Esophagus (tissue), 2 donors: ENCODE measurements around the gene PACRG. TPM values are rescaled to one million over a fixed set of nuclear protein-coding genes. Genes with fewer than 3 reads are reported as not detected.

Experiments
- H3K27ac ChIP-seq, 2 donors: one replicate each; pipeline ENCODE4 v1.5.1; 2013; ENCODE audit warnings: low read depth in 2 of 2, mild to moderate bottlenecking in 2 of 2, inconsistent platforms in 1 of 2, low read length in 1 of 2, moderate library complexity in 1 of 2
- H3K27me3 ChIP-seq, 2 donors: one replicate each; pipeline ENCODE4 v1.6.1; 2013; ENCODE audit warnings: low read length in 2 of 2, control low read depth in 1 of 2, mild to moderate bottlenecking in 1 of 2; ENCODE audit not compliant: insufficient read depth in 2 of 2, control insufficient read depth in 1 of 2
- H3K36me3 ChIP-seq, 2 donors: one replicate each; pipeline ENCODE4 v1.6.1; 2013; ENCODE audit warnings: low read length in 1 of 2; ENCODE audit not compliant: control insufficient read depth in 2 of 2, insufficient read depth in 2 of 2
- H3K4me1 ChIP-seq, 2 donors: one replicate each; pipeline ENCODE4 v1.6.1; 2013; ENCODE audit warnings: low read length in 1 of 2; ENCODE audit not compliant: control insufficient read depth in 2 of 2, insufficient read depth in 2 of 2
- H3K4me3 ChIP-seq, 2 donors: one replicate each; pipeline ENCODE4 v1.5.1; 2013; ENCODE audit warnings: low read length in 2 of 2, mild to moderate bottlenecking in 2 of 2, low read depth in 1 of 2, moderate library complexity in 1 of 2
- H3K9me3 ChIP-seq, 2 donors: one replicate each; pipeline ENCODE4 v1.6.1; 2013; ENCODE audit warnings: mild to moderate bottlenecking in 2 of 2, low read depth in 1 of 2, low read length in 1 of 2, moderate library complexity in 1 of 2; ENCODE audit not compliant: control insufficient read depth in 2 of 2, insufficient read depth in 1 of 2
- WGBS, 2 donors: extraction: QIAGEN DNeasy Blood & Tissue Kit; methylation state at CpG; one replicate each; pipeline ENCODE4 v1.1.7; 2013; 5-methylcytosine and 5-hydroxymethylcytosine counted together
- polyA plus RNA-seq, 2 donors: library from polyadenylated mRNA; stranded (reverse); fragments of 200-250 nt; gene quantifications; one replicate each; pipeline ENCODE4 v1.2.3, GENCODE V29; 2013
- donor health status: healthy with polysubstance abuse.
- donor health status: Bipolar disorder and iron deficiency.

Gene PACRG
- polyA plus RNA-seq, 2 donors = 0.39 to 0.44 TPM

- Histone ChIP-seq H3K27me3 (no peaks in the 10 kb centered on the region), H3K4me1 (no peaks in the 10 kb centered on the region), H3K4me3 (no peak overlapping the region), H3K27ac (no peak overlapping the region), H3K9me3 (no peaks in the 10 kb centered on the region), H3K36me3 (no peaks in the 10 kb centered on the region)
- WGBS, 2 donors = 86 to 89% methylated on average over 6 of the region's 6 CpGs
Observed at GRCh38 chr6:163063561-163063960, 335.8 kb downstream of the PACRG start.

DNA sequence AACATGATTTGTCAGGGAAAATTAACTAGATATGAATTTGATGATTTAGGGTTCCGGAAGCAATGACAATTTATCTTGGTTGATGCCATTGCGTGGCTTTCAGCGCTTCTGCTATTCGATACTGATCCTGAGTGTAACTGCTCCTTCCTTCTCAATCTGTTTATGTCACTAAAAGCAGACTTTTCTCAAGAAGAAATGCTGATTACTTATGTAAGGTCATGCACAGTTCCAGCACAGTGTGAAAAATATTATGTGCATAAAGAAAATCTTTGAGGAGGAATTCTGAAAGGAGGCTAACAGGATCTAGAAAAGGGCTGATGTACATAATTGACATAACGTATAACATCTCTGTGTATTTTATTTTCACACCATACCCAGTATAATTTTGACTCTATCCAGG is 336.6 kb downstream of the PACRG start:
- H3K36me3 ChIP-seq = no peaks in the 10 kb centered on the region
- H3K4me1 ChIP-seq = no peaks in the 10 kb centered on the region
- no peaks in the 10 kb centered on the region for H3K27me3 ChIP-seq
- H3K9me3 ChIP-seq = no peaks in the 10 kb centered on the region
- no peak overlapping the region for H3K4me3 ChIP-seq
- no peak overlapping the region for H3K27ac ChIP-seq
- 84 to 93% methylated on average over 5 of the region's 5 CpGs for WGBS, 2 donors

GRCh38 chr6:163066200-163066599 is 338.4 kb downstream of the PACRG start:
- no peak overlapping the region for H3K27ac ChIP-seq
- no peaks in the 10 kb centered on the region for H3K9me3 ChIP-seq
- no peak overlapping the region for H3K4me3 ChIP-seq
- no peaks in the 10 kb centered on the region for H3K4me1 ChIP-seq
- WGBS, 2 donors = 89 to 90% methylated on average over 3 of the region's 3 CpGs
- no peaks in the 10 kb centered on the region for H3K27me3 ChIP-seq
- H3K36me3 ChIP-seq = no peaks in the 10 kb centered on the region

DNA sequence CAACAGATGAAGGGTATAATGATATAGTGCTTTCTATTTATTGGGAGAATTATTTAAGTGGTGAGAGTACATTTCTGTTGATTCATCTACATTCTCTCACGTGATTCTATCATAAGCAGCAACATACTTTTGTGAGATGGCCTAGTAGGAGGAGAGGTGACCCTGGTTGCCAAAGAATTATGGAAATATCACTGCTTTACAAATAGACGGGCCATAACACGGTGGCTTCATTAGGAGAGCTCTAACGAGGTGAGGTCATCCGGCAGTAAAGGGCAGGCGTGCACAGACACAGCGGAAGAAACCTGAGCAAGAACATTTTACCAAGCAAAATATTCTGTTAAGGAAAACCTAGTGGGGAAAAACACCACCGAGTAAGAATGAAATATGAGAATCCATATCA is 349.4 kb downstream of the PACRG start:
- WGBS, 2 donors = 81 to 82% methylated on average over 8 of the region's 8 CpGs
- H3K9me3 ChIP-seq = no peaks in the 10 kb centered on the region
- no peaks in the 10 kb centered on the region for H3K4me1 ChIP-seq
- no peaks in the 10 kb centered on the region for H3K27me3 ChIP-seq
- H3K4me3 ChIP-seq = no peak overlapping the region
- H3K36me3 ChIP-seq = no peaks in the 10 kb centered on the region
- H3K27ac ChIP-seq = no peak overlapping the region

DNA sequence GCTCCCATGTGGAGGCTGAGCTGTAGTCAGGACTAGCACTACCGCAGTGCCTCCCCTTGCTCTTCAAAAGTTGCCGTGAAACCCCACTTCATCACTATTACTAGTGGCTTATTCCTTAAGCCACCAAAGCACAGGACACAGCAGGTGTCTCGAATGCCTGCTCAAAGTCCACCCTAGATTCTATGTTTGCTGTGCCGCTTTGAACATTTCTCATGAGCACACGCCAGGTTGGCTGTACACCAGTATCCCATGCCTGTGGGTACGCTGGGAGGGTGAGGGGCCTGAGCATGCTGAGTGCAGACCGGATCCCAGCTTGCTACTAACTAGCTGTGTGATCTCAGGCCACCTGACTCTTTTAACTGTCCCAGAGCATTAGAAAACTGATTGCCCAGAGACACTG is 350.9 kb downstream of the PACRG start:
- Histone ChIP-seq H3K27ac (no peak overlapping the region), H3K4me1 (no peaks in the 10 kb centered on the region), H3K27me3 (no peaks in the 10 kb centered on the region), H3K9me3 (no peaks in the 10 kb centered on the region), H3K36me3 (no peaks in the 10 kb centered on the region), H3K4me3 (no peak overlapping the region)
- whole genome bisulfite sequencing, 2 donors = 92 to 93% methylated on average over 7 of the region's 7 CpGs

GRCh38 chr6:163080228-163080627 is 352.5 kb downstream of the PACRG start:
- 58 to 76% methylated on average over 5 of the region's 5 CpGs for WGBS, 2 donors
- Histone ChIP-seq H3K9me3 (no peaks in the 10 kb centered on the region), H3K4me1 (no peaks in the 10 kb centered on the region)

DNA sequence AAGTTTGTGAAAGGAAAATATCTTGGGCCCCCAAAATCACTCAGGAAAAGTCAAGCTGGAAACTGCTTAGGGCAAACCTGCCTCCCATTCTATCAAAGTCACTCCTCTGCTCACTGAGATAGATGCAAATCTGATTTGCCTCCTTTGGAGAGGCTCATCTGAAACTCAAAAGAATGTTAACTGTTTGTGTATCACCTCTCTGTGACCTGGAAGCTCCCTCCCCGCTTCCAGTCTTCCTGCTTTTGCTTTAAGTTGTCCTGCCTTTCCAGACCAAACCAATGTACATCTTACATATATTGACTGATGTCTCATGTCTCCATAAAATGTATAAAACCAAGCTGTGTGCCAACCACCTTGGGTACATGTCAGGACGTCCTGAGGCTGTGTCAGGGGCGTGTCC is 355.4 kb downstream of the PACRG start:
- Histone ChIP-seq H3K27ac (no peak overlapping the region), H3K27me3 (no peaks in the 10 kb centered on the region), H3K4me1 (no peaks in the 10 kb centered on the region), H3K36me3 (no peaks in the 10 kb centered on the region), H3K4me3 (no peak overlapping the region), H3K9me3 (no peaks in the 10 kb centered on the region)
- 43 to 44% methylated on average over 3 of the region's 3 CpGs for WGBS, 2 donors

More at GRCh38 chr6:163080228-163080627, 352.5 kb downstream of the PACRG start:
- Histone ChIP-seq H3K36me3 (no peaks in the 10 kb centered on the region), H3K27ac (no peak overlapping the region), H3K4me3 (no peak overlapping the region), H3K27me3 (no peaks in the 10 kb centered on the region)

DNA sequence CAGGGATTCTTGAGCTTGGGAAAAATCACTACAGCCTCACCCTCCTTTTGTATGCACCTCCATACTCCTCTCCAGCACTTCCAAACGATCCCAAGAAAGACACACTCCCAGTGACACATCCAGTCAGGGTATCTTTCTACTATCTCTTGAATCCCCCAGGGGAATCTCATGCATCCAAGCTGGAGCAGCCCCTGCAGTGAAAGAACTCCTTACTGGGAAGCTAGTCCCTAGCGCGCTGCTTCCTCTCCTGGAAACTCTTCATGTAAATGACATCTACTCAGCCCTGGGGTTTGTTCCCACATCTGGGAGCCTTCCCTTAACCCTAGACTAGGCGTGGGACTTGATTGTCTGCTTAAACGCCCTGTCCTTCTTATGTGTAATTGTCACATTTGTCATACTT is 357.7 kb downstream of the PACRG start:
- H3K36me3 ChIP-seq = no peaks in the 10 kb centered on the region
- H3K27me3 ChIP-seq = no peaks in the 10 kb centered on the region
- no peaks in the 10 kb centered on the region for H3K9me3 ChIP-seq
- no peak overlapping the region for H3K4me3 ChIP-seq
- no peaks in the 10 kb centered on the region for H3K4me1 ChIP-seq
- H3K27ac ChIP-seq = no peak overlapping the region
- 70 to 73% methylated on average over 5 of the region's 5 CpGs for WGBS, 2 donors

GRCh38 chr6:163085861-163086623 is 358.3 kb downstream of the PACRG start:
- H3K4me3 ChIP-seq = no peak overlapping the region
- WGBS, 2 donors = 72 to 79% methylated on average over 8 of the region's 8 CpGs
- H3K4me1 ChIP-seq = no peaks in the 10 kb centered on the region
- H3K36me3 ChIP-seq = no peaks in the 10 kb centered on the region
- H3K27ac ChIP-seq = no peak overlapping the region
- H3K27me3 ChIP-seq = no peaks in the 10 kb centered on the region
- no peaks in the 10 kb centered on the region for H3K9me3 ChIP-seq

- no peaks in the 10 kb centered on the region for H3K27me3 ChIP-seq
- H3K27ac ChIP-seq = no peak overlapping the region
- no peak overlapping the region for H3K4me3 ChIP-seq
- no peaks in the 10 kb centered on the region for H3K9me3 ChIP-seq
- 68% methylated on average over 1 of the region's 1 CpG for WGBS, 2 donors
- H3K4me1 ChIP-seq = no peaks in the 10 kb centered on the region
- H3K36me3 ChIP-seq = no peaks in the 10 kb centered on the region
Observed at GRCh38 chr6:163086624-163086920, 358.8 kb downstream of the PACRG start.
